Left lung (tissue), 10 donors: ENCODE data around the gene IL3RA. TPM values are rescaled to one million over a fixed set of nuclear protein-coding genes. Genes with fewer than 3 reads are reported as not detected.
"Not testable (repeated sequence)": the region's sequence is repeated elsewhere in the genome, so short reads cannot be mapped to it uniquely, and the experiment has no call there.

Experiments used
- ATAC-seq: fragments of 200-7000 bp; cut with Tn5 transposase; one replicate; pipeline ENCODE4 v1.9.1; 2020; ENCODE audit warnings: moderate library complexity
- DNase-seq, 4 donors: peaks; one replicate each; pipeline ENCODE4 v3.0.0-alpha.2; 2013 to 2020
- H3K27ac ChIP-seq, 2 donors: fragments of 200-600 bp; sonication (generic) in 1 of 2; one replicate each; pipeline versions ENCODE4 v1.5.0 to v1.8.0; 2020 to 2021
- H3K27me3 ChIP-seq, 2 donors: fragments of 200-600 bp; sonication (generic) in 1 of 2; one replicate each; pipeline versions ENCODE4 v1.5.0 to v1.8.0; 2020 to 2021
- H3K36me3 ChIP-seq, 2 donors: fragments of 200-600 bp; sonication (generic) in 1 of 2; one replicate each; pipeline versions ENCODE4 v1.5.0 to v1.8.0; 2020 to 2021
- H3K4me1 ChIP-seq, 2 donors: fragments of 200-600 bp; one replicate each; pipeline ENCODE4 v1.8.0; 2021
- H3K4me3 ChIP-seq, 2 donors: fragments of 200-600 bp; sonication (generic) in 1 of 2; one replicate each; pipeline versions ENCODE4 v1.5.0 to v1.8.0; 2020 to 2021; ENCODE audit warnings: mild to moderate bottlenecking in 1 of 2
- H3K9me3 ChIP-seq, 2 donors: fragments of 200-600 bp; sonication (generic) in 1 of 2; one replicate each; pipeline versions ENCODE4 v1.5.0 to v1.8.0; 2020 to 2021
- intact Hi-C, 2 donors: fragments of 100-400 bp; cut with DNase I; formaldehyde crosslinking; loops; one replicate each; pipeline versions ENCODE4 v1.11.2 to v1.14.2; 2022
- polyA plus RNA-seq, 6 donors: library from polyadenylated mRNA; unstranded; fragments of 120-200 nt; gene quantifications; one replicate each; pipeline ENCODE4 v1.2.1, GENCODE V29; 2013; ENCODE audit not compliant: insufficient read length in 6 of 6
- total RNA-seq, 2 donors: library from RNA; stranded (reverse); fragmentation: NEBNext Ultra II Directional; extraction: Animal tissue kit (Norgen Biotek cat#: 25700); gene quantifications; one replicate each; pipeline ENCODE4 v1.2.1, GENCODE V29; 2021
- TF ChIP-seq, protein P1 (sequence below), 2 donors: fragments of 200-600 bp; sonication (generic) in 1 of 2; IDR thresholded peaks; one replicate each; pipeline versions ENCODE4 v1.5.0 to v1.8.0; 2021; ENCODE audit warnings: antibody characterized with exemption in 2 of 2
- donor health status: DM: no; HTN: yes; CAD: no.
- donor health status: DM: no; HTN: no; CAD: no.

Gene IL3RA
- total and polyA plus RNA-seq, 8 donors, result 13.9 to 26.6 (median 24.5) TPM

DNA sequence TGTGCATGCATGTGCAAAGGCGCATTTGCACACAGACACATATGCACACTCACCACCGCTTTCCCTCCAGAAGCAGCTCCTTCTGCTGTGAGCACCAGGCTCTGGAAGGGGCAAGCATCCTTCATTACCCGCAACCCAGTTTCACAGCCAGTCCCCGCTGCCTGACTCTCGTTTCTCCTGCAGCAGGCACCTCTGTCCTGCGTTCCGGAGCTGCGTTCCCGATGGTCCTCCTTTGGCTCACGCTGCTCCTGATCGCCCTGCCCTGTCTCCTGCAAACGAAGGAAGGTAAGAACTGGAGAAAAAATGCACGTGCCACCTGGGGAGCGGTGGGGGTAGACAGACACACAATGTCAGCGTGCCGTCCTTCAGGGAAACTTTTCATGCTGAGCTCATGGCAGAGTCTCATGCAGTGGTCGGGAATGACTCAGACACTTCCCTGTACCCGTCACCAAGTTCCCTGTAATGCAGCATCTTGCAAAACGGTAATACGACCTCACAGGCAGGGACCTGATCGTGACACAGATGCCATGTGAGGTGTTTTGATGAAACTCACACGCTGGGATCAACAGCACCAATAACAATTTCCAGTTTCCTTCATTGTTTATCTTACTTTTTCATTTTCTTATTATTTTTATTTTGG lies 5.1 kb downstream of the IL3RA start:
- intact Hi-C loops, result no loop called here
- ATAC-seq, result no peak
- peaks cover 0 to 24% of the 10 kb centered on the region in 2 donors for H3K4me1 ChIP-seq
- DNase-seq, result peak in 1 of 4 donors; percentile 66
- peaks cover 0 to 16% of the 10 kb centered on the region in 2 donors for H3K36me3 ChIP-seq
- no peak overlapping the region for H3K27ac ChIP-seq
- H3K9me3 ChIP-seq, result peaks cover 0 to 9% of the 10 kb centered on the region in 2 donors
- H3K4me3 ChIP-seq, result no peak overlapping the region
- H3K27me3 ChIP-seq, result no peaks in the 10 kb centered on the region
- TF ChIP-seq, protein P1, sequence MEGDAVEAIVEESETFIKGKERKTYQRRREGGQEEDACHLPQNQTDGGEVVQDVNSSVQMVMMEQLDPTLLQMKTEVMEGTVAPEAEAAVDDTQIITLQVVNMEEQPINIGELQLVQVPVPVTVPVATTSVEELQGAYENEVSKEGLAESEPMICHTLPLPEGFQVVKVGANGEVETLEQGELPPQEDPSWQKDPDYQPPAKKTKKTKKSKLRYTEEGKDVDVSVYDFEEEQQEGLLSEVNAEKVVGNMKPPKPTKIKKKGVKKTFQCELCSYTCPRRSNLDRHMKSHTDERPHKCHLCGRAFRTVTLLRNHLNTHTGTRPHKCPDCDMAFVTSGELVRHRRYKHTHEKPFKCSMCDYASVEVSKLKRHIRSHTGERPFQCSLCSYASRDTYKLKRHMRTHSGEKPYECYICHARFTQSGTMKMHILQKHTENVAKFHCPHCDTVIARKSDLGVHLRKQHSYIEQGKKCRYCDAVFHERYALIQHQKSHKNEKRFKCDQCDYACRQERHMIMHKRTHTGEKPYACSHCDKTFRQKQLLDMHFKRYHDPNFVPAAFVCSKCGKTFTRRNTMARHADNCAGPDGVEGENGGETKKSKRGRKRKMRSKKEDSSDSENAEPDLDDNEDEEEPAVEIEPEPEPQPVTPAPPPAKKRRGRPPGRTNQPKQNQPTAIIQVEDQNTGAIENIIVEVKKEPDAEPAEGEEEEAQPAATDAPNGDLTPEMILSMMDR (IDR thresholded peaks at IDR 0.05), result no peak

DNA sequence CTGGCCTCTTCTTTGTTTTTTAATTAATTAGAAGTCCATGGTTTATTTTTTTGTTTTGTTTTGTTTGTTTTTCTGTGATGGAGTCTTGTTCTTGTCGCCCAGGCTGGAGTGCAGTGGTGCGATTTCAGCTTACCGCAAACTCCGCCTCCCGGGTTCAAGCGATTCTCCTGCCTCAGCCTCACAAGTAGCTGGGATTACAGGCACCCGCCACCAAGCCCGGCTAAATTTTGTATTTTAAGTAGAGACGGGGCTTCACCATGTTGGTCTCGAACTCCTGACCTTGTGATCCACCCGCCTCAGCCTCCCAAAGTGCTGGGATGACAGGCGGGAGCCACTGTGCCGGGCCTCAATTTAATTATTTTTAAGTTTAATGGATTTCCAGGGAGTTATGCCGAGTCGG lies 13.0 kb downstream of the IL3RA start:
- not testable (repeated sequence) for ATAC-seq

DNA sequence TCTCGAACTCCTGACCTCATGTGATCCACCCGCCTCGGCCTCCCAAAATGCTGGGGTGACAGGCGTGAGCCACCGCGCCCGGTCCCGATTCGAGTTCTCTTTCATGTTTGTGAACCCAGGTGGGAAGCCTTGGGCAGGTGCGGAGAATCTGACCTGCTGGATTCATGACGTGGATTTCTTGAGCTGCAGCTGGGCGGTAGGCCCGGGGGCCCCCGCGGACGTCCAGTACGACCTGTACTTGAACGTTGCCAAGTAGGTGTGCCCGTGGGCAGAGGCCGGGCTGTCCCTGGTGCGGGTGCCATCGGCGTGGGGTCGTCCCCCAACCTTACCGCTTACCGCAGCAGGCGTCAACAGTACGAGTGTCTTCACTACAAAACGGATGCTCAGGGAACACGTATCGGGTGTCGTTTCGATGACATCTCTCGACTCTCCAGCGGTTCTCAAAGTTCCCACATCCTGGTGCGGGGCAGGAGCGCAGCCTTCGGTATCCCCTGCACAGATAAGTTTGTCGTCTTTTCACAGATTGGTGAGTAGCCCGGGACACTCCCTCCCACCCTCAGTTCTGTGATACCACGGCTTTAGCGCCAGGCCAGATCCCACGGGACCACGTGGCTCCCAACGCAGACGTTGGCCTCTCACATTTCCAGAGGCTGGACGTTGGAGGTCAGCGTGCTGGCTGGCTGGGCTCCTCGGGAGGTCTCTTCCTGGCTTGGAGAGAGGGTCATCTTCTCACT lies 15.6 kb downstream of the IL3RA start:
- intact Hi-C loops, result no loop called here
- peaks cover 0 to 18% of the 10 kb centered on the region in 2 donors for H3K36me3 ChIP-seq
- no peak overlapping the region for H3K4me3 ChIP-seq
- no peak overlapping the region for H3K27ac ChIP-seq
- H3K27me3 ChIP-seq, result no peaks in the 10 kb centered on the region
- DNase-seq (no peak), ATAC-seq (no peak)
- H3K9me3 ChIP-seq, result no peaks in the 10 kb centered on the region
- H3K4me1 ChIP-seq, result no peaks in the 10 kb centered on the region
- TF ChIP-seq, protein P1 (IDR thresholded peaks at IDR 0.05), result no peak

More for the DNA sequence above, 13.0 kb downstream of the IL3RA start:
- H3K9me3 ChIP-seq, H3K4me1 ChIP-seq, intact Hi-C loops, H3K27me3 ChIP-seq, H3K27ac ChIP-seq, H3K4me3 ChIP-seq, DNase-seq: not testable (repeated sequence)
- H3K36me3 ChIP-seq, result peaks cover 0 to 26% of the 10 kb centered on the region in 2 donors

DNA sequence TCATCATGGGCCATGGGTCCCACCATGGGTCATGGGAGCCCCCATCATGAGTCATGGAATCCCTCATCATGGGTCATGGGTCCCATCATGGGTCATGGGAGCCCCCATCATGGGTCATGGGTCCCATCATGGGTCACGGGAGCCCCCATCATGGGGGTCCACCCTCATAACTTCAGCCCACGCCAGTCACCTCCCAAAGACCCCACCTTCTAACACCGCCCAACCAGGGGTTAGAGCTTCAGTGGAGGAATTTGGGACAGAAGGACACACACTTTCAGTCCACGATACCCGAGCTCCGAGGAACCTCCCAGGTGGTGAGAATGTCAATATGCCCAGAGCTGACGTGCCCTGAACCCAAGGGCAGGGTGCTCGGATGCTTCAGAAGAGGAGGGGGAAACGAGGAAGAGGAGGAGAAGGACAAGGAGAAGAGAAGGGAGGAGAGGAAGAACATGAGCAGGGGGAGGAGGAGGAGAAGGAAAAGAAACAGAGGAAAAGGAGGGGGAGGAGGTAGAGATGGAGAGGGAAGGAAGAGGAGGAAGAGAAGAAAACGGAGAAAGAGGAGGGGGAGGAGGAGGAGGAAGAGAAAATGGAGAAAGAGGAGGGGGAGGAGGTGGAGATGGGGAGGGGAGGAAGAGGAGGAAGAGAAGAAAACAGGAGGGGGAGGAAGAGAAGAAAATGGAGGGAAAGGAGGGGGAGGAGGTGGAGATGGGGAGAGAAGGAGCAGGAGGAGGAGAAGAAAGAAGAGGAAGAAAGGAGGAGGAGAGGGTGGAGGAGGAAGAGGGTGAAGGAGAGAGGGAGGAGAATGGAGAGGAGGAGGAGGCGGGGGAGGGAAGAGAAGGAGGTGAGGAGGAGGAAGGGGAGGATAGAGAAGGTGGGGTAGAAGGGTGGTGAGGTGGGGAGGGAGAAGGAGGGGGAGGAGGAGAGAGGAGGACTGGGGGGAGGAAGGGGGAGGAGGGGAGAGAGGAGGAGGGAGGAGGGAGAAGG lies 17.7 kb downstream of the IL3RA start:
- peaks cover 0 to 40% of the 10 kb centered on the region in 2 donors for H3K36me3 ChIP-seq
- DNase-seq, result no peak
- no peak for ATAC-seq
- H3K9me3 ChIP-seq, result peaks cover 0 to 13% of the 10 kb centered on the region in 2 donors
- H3K4me3 ChIP-seq, result no peak overlapping the region
- TF ChIP-seq, protein P1 (IDR thresholded peaks at IDR 0.05), result no peak
- H3K27me3 ChIP-seq, result no peaks in the 10 kb centered on the region
- intact Hi-C loops, result no loop called here
- no peaks in the 10 kb centered on the region for H3K4me1 ChIP-seq
- no peak overlapping the region for H3K27ac ChIP-seq

DNA sequence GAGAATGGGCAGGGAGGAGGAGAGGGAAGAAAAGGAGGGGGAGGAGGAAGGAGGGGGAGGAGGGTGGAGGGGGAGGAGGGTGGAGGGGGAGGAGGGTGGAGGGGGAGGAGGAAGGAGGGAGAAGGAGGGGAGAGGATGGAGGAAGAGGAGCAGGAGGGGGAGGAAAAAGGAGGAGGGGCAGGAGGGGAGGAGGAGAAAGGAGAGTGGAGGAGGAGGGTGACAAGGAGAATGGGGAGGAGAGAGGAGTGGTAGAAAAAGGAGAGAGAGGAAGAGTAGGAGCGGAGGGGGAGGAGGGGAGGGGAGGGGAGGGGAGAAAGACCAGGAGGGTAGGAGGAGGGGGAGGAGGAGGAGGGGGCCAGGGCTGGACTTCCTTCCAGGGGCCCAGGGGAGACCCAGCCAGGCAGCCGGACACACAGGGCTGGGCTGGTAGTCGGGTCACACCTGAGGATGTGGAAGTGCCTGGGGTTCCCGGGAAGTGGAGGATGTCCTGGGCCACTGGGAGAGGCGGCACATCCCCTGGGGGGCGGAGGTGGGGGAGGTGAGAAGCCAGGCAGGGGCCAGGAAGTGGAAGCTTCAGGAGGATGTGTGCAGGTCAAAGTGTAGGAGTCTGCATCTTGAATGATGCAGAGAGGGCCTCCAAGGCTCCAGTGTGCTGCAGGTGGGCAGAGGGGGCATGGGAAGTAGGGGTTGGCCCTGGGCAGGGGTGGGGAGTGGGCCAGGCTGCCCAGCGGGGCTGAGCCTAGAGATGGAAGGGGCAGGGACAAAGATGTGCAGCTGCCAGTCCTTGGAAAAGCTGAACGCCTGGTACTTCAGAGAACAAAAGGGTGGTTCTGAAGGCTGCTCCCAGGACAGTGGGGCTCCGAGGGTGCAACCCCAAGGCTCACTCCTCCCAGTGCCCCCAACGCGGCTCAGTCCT lies 18.8 kb downstream of the IL3RA start:
- Histone ChIP-seq H3K36me3 (peaks cover 0 to 35% of the 10 kb centered on the region in 2 donors), H3K27me3 (no peaks in the 10 kb centered on the region), H3K27ac (no peak overlapping the region), H3K4me1 (no peaks in the 10 kb centered on the region), H3K9me3 (peaks cover 0 to 13% of the 10 kb centered on the region in 2 donors), H3K4me3 (no peak overlapping the region)
- TF ChIP-seq, protein P1 (IDR thresholded peaks at IDR 0.05), result no peak
- no peak for DNase-seq
- no peak for ATAC-seq
- intact Hi-C loops, result no loop called here
